IMR-90 (cell line): ENCODE measurements around the gene AMBN. TPM values are rescaled to one million over a fixed set of nuclear protein-coding genes. Genes with fewer than 3 reads are reported as not detected.

Source experiments
- ATAC-seq: fragments of 200-7000 bp; cut with Tn5 transposase; 2 replicates; pipeline ENCODE4 v1.9.1; 2020; ENCODE audit warnings: low read depth, mild to moderate bottlenecking, moderate library complexity
- BruUV-seq: library from RNA; stranded (reverse); fragments of 400-500 nt; replicated peaks from 2 replicates; lab custom pipeline; 2021; lab: Mats Ljungman, UMichigan
- CTCF ChIA-PET: fragments of 300-600 bp; formaldehyde crosslinking; extraction: SDS; loops from one replicate; lab custom pipeline; 2021; ENCODE audit warnings: antibody characterized with exemption; lab: Yijun Ruan, JAX
- POLR2A ChIA-PET: fragments of 300-600 bp; sonication (Branson Sonifier 250); formaldehyde crosslinking; loops from one replicate; lab custom pipeline; 2022; ENCODE audit warnings: antibody characterized with exemption; ENCODE audit not compliant: unreplicated experiment; lab: Charles Lee
- DNase-seq: peaks from one replicate; pipeline ENCODE4 v3.0.0; 2013
- H2AFZ ChIP-seq: replicated peaks from 2 replicates; pipeline ENCODE3; 2013; ENCODE audit warnings: low read length, mild to moderate bottlenecking; ENCODE audit not compliant: poor library complexity
- H2AK5ac ChIP-seq: 2 replicates; pipeline ENCODE4 v1.6.1; 2013; ENCODE audit warnings: low read depth, low read length, inconsistent platforms
- H2AK9ac ChIP-seq: replicated peaks from 2 replicates; pipeline ENCODE3; 2013; ENCODE audit warnings: mild to moderate bottlenecking, low read depth, low read length, moderate library complexity; ENCODE audit not compliant: poor library complexity
- H2BK120ac ChIP-seq: 2 replicates; pipeline ENCODE4 v1.6.1; 2013; ENCODE audit warnings: low read depth, low read length, inconsistent platforms
- H2BK15ac ChIP-seq: 3 replicates; pipeline ENCODE4 v1.6.1; 2013; ENCODE audit warnings: low read depth, low read length, inconsistent platforms
- H2BK20ac ChIP-seq: 2 replicates; pipeline ENCODE4 v1.6.1; 2013; ENCODE audit warnings: low read depth, mild to moderate bottlenecking, inconsistent platforms, low read length, moderate library complexity
- H2BK5ac ChIP-seq: 2 replicates; pipeline ENCODE4 v1.6.1; 2013; ENCODE audit warnings: mild to moderate bottlenecking, low read depth, low read length, inconsistent platforms; ENCODE audit not compliant: poor library complexity, severe bottlenecking
- H3K14ac ChIP-seq: replicated peaks from 2 replicates; pipeline ENCODE4 v1.6.1; 2013; ENCODE audit warnings: low read depth, low read length, inconsistent platforms
- H3K18ac ChIP-seq: 2 replicates; pipeline ENCODE4 v1.6.1; 2013; ENCODE audit warnings: low read depth, low read length, control low read depth
- H3K23ac ChIP-seq: 2 replicates; pipeline ENCODE4 v1.6.1; 2013; ENCODE audit warnings: low read depth, low read length, inconsistent platforms
- H3K27ac ChIP-seq: 2 replicates; pipeline ENCODE4 v1.5.1; 2013; ENCODE audit warnings: mild to moderate bottlenecking, control low read depth, low read length; ENCODE audit not compliant: insufficient read depth
- H3K27me3 ChIP-seq: 2 replicates; pipeline ENCODE4 v1.6.1; 2013; ENCODE audit warnings: low read length; ENCODE audit not compliant: control insufficient read depth, insufficient read depth
- H3K36me3 ChIP-seq: 2 replicates; pipeline ENCODE4 v1.6.1; 2013; ENCODE audit warnings: low read length, mixed read lengths; ENCODE audit not compliant: control insufficient read depth, insufficient read depth
- H3K4ac ChIP-seq: 2 replicates; pipeline ENCODE4 v1.6.1; 2013; ENCODE audit warnings: low read depth, low read length, inconsistent platforms
- H3K4me1 ChIP-seq: 2 replicates; pipeline ENCODE4 v1.6.1; 2013; ENCODE audit warnings: low read length, mixed read lengths; ENCODE audit not compliant: control insufficient read depth, insufficient read depth
- H3K4me2 ChIP-seq: 2 replicates; pipeline ENCODE4 v1.6.1; 2013; ENCODE audit warnings: low read depth, mild to moderate bottlenecking, control low read depth, low read length, moderate library complexity
- H3K4me3 ChIP-seq: 2 replicates; pipeline ENCODE4 v1.5.1; 2013; ENCODE audit warnings: low read depth, mild to moderate bottlenecking, control low read depth, low read length, moderate library complexity; ENCODE audit not compliant: insufficient read depth
- H3K56ac ChIP-seq: 2 replicates; pipeline ENCODE4 v1.6.1; 2013; ENCODE audit warnings: low read length, inconsistent platforms; ENCODE audit not compliant: insufficient read depth; ENCODE audit errors: extremely low read depth
- H3K79me1 ChIP-seq, 2 experiments: 2 replicates each; pipeline ENCODE4 v1.6.1; 2013; ENCODE audit warnings: low read length in 2 of 2, inconsistent platforms in 1 of 2, low read depth in 1 of 2
- H3K9ac ChIP-seq: 2 replicates; pipeline ENCODE4 v1.6.1; 2013; ENCODE audit warnings: low read depth, low read length, control low read depth
- H3K9me1 ChIP-seq: 2 replicates; pipeline ENCODE4 v1.6.1; 2013; ENCODE audit warnings: low read length, inconsistent platforms; ENCODE audit not compliant: insufficient read depth
- H3K9me3 ChIP-seq: 2 replicates; pipeline ENCODE4 v1.6.1; 2013; ENCODE audit warnings: low read length; ENCODE audit not compliant: control insufficient read depth, insufficient read depth
- H4K20me1 ChIP-seq: 2 replicates; pipeline ENCODE4 v1.6.1; 2013; ENCODE audit warnings: low read length, inconsistent platforms; ENCODE audit not compliant: insufficient read depth
- H4K5ac ChIP-seq: 2 replicates; pipeline ENCODE4 v1.6.1; 2013; ENCODE audit warnings: mild to moderate bottlenecking, low read depth, low read length, control low read depth
- H4K8ac ChIP-seq, 2 experiments: 2 replicates each; pipeline ENCODE4 v1.6.1; 2013; ENCODE audit warnings: low read depth in 2 of 2, low read length in 2 of 2, control low read depth in 1 of 2, inconsistent platforms in 1 of 2
- H4K91ac ChIP-seq: 2 replicates; pipeline ENCODE4 v1.6.1; 2013; ENCODE audit warnings: low read depth, low read length, inconsistent platforms; ENCODE audit not compliant: insufficient read depth
- CEBPB ChIP-seq: IDR thresholded peaks from 2 replicates; pipeline ENCODE4 v1.6.1; 2012; ENCODE audit warnings: low read depth, low read length, improper control_type of control experiment
- POLR2A ChIP-seq: IDR thresholded peaks from 2 replicates; pipeline ENCODE4 v1.6.1; 2012; ENCODE audit warnings: mild to moderate bottlenecking, low read depth, low read length
- WGBS, 2 experiments: methylation state at CpG; one replicate each; pipeline versions ENCODE4 v1.1.5 to v1.1.7; 2013; ENCODE audit warnings: missing lambda C conversion rate in 2 of 2; ENCODE audit not compliant: insufficient read length in 1 of 2; ENCODE audit errors: extremely low coverage in 2 of 2; 5-methylcytosine and 5-hydroxymethylcytosine counted together
- dilution Hi-C: fragments of 300-500 bp; cut with HindIII; formaldehyde crosslinking; loops from one replicate; pipeline ENCODE4 v1.14.3; 2018; ENCODE audit warnings: low sequenced_read_pairs; ENCODE audit not compliant: unreplicated experiment
- in situ Hi-C: fragments of 300-500 bp; cut with MboI; formaldehyde crosslinking; loops from 3 replicates; pipeline ENCODE4 v1.14.3; 2019; ENCODE audit warnings: low sequenced_read_pairs, inconsistent platforms, mixed read lengths
- intact Hi-C: fragments of 100-400 bp; cut with micrococcal nuclease; formaldehyde crosslinking; loops from 2 replicates; pipeline ENCODE4 v1.10.0; 2022
- polyA plus RNA-seq, 3 experiments: library from polyadenylated mRNA; depleted of rRNA; stranded (reverse); fragments of >200 nt; gene quantifications; 2 replicates each; pipeline ENCODE4 v1.2.3, GENCODE V29; 2012; ENCODE audit warnings: low replicate concordance in 1 of 3
- total RNA-seq: library from RNA; depleted of rRNA; stranded (reverse); fragments of >200 nt; gene quantifications from 2 replicates; pipeline ENCODE4 v1.2.3, GENCODE V29; 2012

AMBN gene
- total and polyA plus RNA-seq, 2 of the 4 experiments (the other 2 are of a cell fraction), result not detected

DNA sequence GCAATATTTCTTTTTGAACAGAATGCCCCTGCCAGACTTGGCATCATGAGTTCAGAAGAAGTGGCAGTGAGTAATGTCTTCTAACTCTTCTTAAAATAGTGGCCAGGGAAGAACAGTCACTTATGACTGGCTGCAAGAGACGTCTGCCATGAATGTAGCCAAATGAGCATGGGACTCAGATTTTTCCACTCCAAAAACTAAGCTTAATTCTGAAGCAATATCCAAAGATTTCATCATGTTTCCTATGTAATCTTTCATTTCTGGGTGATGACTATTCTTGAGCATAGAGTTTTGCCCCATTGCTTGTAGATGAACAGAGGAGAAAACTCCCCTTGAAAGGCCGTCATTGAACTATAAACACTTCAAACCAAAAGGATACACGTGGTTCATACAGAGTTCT lies 11.8 kb downstream of the AMBN start:
- no peak overlapping the region for H2BK120ac ChIP-seq
- H2AK5ac ChIP-seq, result no peak overlapping the region
- no TSS peak for BruUV-seq
- H3K9me3 ChIP-seq, result no peaks in the 10 kb centered on the region
- no peak overlapping the region for H3K14ac ChIP-seq
- H4K91ac ChIP-seq, result no peak overlapping the region
- H3K18ac ChIP-seq, result no peak overlapping the region
- H2BK20ac ChIP-seq, result no peak overlapping the region
- peaks cover 3% of the 10 kb centered on the region; the same call in 1 of the 2 replicates for H3K4me1 ChIP-seq
- peaks cover 5% of the 10 kb centered on the region; the same call in 1 of the 2 replicates for H3K27me3 ChIP-seq
- H3K9me1 ChIP-seq, result no peaks in the 10 kb centered on the region
- intact Hi-C loops, result loop anchor here (5.0 to 10.0 kb wide), 2 partner anchors 171 to 1108 kb away; no protein-coding TSS in a partner anchor
- DNase-seq (peak; percentile 58), ATAC-seq (peak; percentile 50; the same call in 1 of the 2 replicates)
- peak overlapping the region; percentile 25; the same call in 1 of the 2 replicates for H3K4me2 ChIP-seq
- no peak overlapping the region for H3K9ac ChIP-seq
- H3K56ac ChIP-seq, result no peak overlapping the region
- H3K36me3 ChIP-seq, result no peaks in the 10 kb centered on the region
- dilution Hi-C loops, result no loop called here
- ChIA-PET POLR2A (no interaction called here), CTCF (interaction anchor here (1.8 kb wide), 1 partner anchor 9 kb away, joined by 5 read pairs; no protein-coding TSS in a partner anchor)
- H2BK15ac ChIP-seq, result no peak overlapping the region
- no peak overlapping the region for H4K8ac ChIP-seq
- no peaks in the 10 kb centered on the region for H3K79me1 ChIP-seq
- no peak overlapping the region for H4K5ac ChIP-seq
- no peak overlapping the region for H2BK5ac ChIP-seq
- H4K20me1 ChIP-seq, result no peaks in the 10 kb centered on the region
- no peak overlapping the region for H3K23ac ChIP-seq
- H2AFZ ChIP-seq, result no peak overlapping the region
- H3K27ac ChIP-seq, result no peak overlapping the region
- in situ Hi-C loops, result loop anchor here (25.0 kb wide), 1 partner anchor 1108 kb away; no protein-coding TSS in a partner anchor
- no peak overlapping the region for H3K4me3 ChIP-seq
- no CpG with 5 or more reads among the region's 3 CpGs for WGBS, 2 experiments
- no peak overlapping the region for H2AK9ac ChIP-seq
- TF ChIP-seq CEBPB (peak; percentile 81; the same call in 1 of the 2 replicates), POLR2A (no peak)
- H3K4ac ChIP-seq, result no peak overlapping the region
